HepG2 (cell line): ENCODE results near the gene RERE.

Experiments used
- CBFB ChIP-seq: sonication (generic); formaldehyde crosslinking; IDR thresholded peaks from 2 replicates; pipeline ENCODE4 v1.4.0; 2020; ENCODE audit warnings: missing genetic modification reagents
- CTCF ChIP-seq: sonication (generic); formaldehyde crosslinking; IDR thresholded peaks from 2 replicates; pipeline ENCODE4 v1.5.0; 2020; ENCODE audit warnings: mild to moderate bottlenecking, missing genetic modification reagents, moderate library complexity
- ZBTB25 ChIP-seq: IDR thresholded peaks from 2 replicates; pipeline ENCODE4 v1.6.1; 2018; ENCODE audit warnings: missing genetic modification reagents
- ZFP36 ChIP-seq: fragments of 150-350 bp; IDR thresholded peaks from 2 replicates; pipeline ENCODE4 v1.6.1; 2018; ENCODE audit warnings: borderline replicate concordance, low read length, low read depth; ENCODE audit not compliant: partially characterized antibody

- no peak for TF ChIP-seq ZFP36
- no peak for TF ChIP-seq CBFB (CRISPR knock-in tag)
- no peak for TF ChIP-seq ZBTB25 (CRISPR knock-in tag)
- no peak for TF ChIP-seq CTCF
Measured at GRCh38 chr1:8443558-8444194, 373.8 kb downstream of the RERE start.
